Vagina (tissue), 2 donors: ENCODE results near the gene DGCR2. TPM values are rescaled to one million over a fixed set of nuclear protein-coding genes. Genes with fewer than 3 reads are reported as not detected.

ENCODE experiments used
- DNase-seq, 2 donors: peaks; one replicate each; pipeline ENCODE4 v3.0.0-alpha.2; 2017; ENCODE audit errors: extremely low spot score in 2 of 2
- H3K27ac ChIP-seq: fragments of 200-600 bp; sonication (generic); one replicate; pipeline ENCODE4 v1.5.1; 2019
- H3K27me3 ChIP-seq: fragments of 200-600 bp; sonication (generic); one replicate; pipeline ENCODE4 v1.5.1; 2019
- H3K36me3 ChIP-seq, 2 donors: fragments of 200-600 bp; sonication (generic); one replicate each; pipeline ENCODE4 v1.5.1; 2017 to 2019
- H3K4me1 ChIP-seq: fragments of 200-600 bp; sonication (generic); one replicate; pipeline ENCODE4 v1.5.1; 2019
- H3K4me3 ChIP-seq, 2 donors: fragments of 200-600 bp; sonication (generic); 1 replicate in 1 of 2; 2 replicates in 1 of 2; pipeline ENCODE4 v1.5.1; 2016 to 2019
- H3K9me3 ChIP-seq: fragments of 200-600 bp; sonication (generic); one replicate; pipeline ENCODE4 v1.5.1; 2019
- POLR2A ChIP-seq, 2 donors: fragments of 450-650 bp; IDR thresholded peaks; one replicate each; pipeline ENCODE4 v1.6.1; 2017; ENCODE audit warnings: antibody characterized with exemption in 2 of 2, mild to moderate bottlenecking in 2 of 2, moderate library complexity in 2 of 2
- POLR2AphosphoS5 ChIP-seq, 2 donors: sonication (generic); formaldehyde crosslinking; IDR thresholded peaks; one replicate each; pipeline ENCODE4 v1.9.0; 2017; ENCODE audit warnings: antibody characterized with exemption in 2 of 2, mild to moderate bottlenecking in 2 of 2, low read depth in 1 of 2; ENCODE audit not compliant: insufficient read depth in 1 of 2
- intact Hi-C: fragments of 100-400 bp; cut with DNase I; formaldehyde crosslinking; loops from one replicate; pipeline ENCODE4 v1.15.1; 2023
- total RNA-seq: library from RNA; depleted of rRNA; stranded (reverse); fragments of >200 nt; gene quantifications from one replicate; pipeline ENCODE4 v1.2.3, GENCODE V29; 2016
- TF ChIP-seq, protein P1 (sequence below), 3 experiments: fragments of 450-650 bp in 2 of 3; fragments of 200-600 bp in 1 of 3; sonication (generic) in 1 of 3; IDR thresholded peaks; one replicate each; pipeline ENCODE4 v1.5.1; 2017 to 2019; ENCODE audit warnings: antibody characterized with exemption in 3 of 3, mild to moderate bottlenecking in 2 of 3, moderate library complexity in 2 of 3

DGCR2 gene
- total RNA-seq, 1 donor from 2014 or later = 66.3 TPM

GRCh38 chr22:18994056-18994455, 128.2 kb downstream of the DGCR2 start:
- H3K27me3 ChIP-seq = no peaks in the 10 kb centered on the region

GRCh38 chr22:18992543-18993198, 129.5 kb downstream of the DGCR2 start:
- H3K27ac ChIP-seq = no peak overlapping the region
- no peak for DNase-seq
- H3K27me3 ChIP-seq = no peaks in the 10 kb centered on the region
- intact Hi-C loops = no loop called here
- H3K36me3 ChIP-seq = no peaks in the 10 kb centered on the region
- no peaks in the 10 kb centered on the region for H3K4me1 ChIP-seq
- H3K4me3 ChIP-seq = no peak overlapping the region
- no peaks in the 10 kb centered on the region for H3K9me3 ChIP-seq
- TF ChIP-seq POLR2AphosphoS5 (IDR thresholded peaks at IDR 0.05; ENCODE audit: insufficient read depth in 1 of 2, low read depth in 1 of 2) (no peak), POLR2A (IDR thresholded peaks at IDR 0.05) (no peak)
- TF ChIP-seq, protein P1, sequence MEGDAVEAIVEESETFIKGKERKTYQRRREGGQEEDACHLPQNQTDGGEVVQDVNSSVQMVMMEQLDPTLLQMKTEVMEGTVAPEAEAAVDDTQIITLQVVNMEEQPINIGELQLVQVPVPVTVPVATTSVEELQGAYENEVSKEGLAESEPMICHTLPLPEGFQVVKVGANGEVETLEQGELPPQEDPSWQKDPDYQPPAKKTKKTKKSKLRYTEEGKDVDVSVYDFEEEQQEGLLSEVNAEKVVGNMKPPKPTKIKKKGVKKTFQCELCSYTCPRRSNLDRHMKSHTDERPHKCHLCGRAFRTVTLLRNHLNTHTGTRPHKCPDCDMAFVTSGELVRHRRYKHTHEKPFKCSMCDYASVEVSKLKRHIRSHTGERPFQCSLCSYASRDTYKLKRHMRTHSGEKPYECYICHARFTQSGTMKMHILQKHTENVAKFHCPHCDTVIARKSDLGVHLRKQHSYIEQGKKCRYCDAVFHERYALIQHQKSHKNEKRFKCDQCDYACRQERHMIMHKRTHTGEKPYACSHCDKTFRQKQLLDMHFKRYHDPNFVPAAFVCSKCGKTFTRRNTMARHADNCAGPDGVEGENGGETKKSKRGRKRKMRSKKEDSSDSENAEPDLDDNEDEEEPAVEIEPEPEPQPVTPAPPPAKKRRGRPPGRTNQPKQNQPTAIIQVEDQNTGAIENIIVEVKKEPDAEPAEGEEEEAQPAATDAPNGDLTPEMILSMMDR (IDR thresholded peaks at IDR 0.05) = no peak

More at GRCh38 chr22:18994056-18994455, 128.2 kb downstream of the DGCR2 start:
- no peaks in the 10 kb centered on the region for H3K9me3 ChIP-seq
- no peak overlapping the region for H3K4me3 ChIP-seq
- no peaks in the 10 kb centered on the region for H3K36me3 ChIP-seq
- TF ChIP-seq, protein P1 (IDR thresholded peaks at IDR 0.05) = no peak
- TF ChIP-seq POLR2A (IDR thresholded peaks at IDR 0.05) (no peak), POLR2AphosphoS5 (IDR thresholded peaks at IDR 0.05; ENCODE audit: insufficient read depth in 1 of 2, low read depth in 1 of 2) (no peak)
- H3K4me1 ChIP-seq = no peaks in the 10 kb centered on the region
- H3K27ac ChIP-seq = no peak overlapping the region
- DNase-seq = no peak
- intact Hi-C loops = no loop called here

- no peak for DNase-seq
- H3K27me3 ChIP-seq = no peaks in the 10 kb centered on the region
- H3K4me1 ChIP-seq = no peaks in the 10 kb centered on the region
- no peak overlapping the region for H3K4me3 ChIP-seq
- no peak overlapping the region for H3K27ac ChIP-seq
- H3K9me3 ChIP-seq = no peaks in the 10 kb centered on the region
- H3K36me3 ChIP-seq = no peaks in the 10 kb centered on the region
- TF ChIP-seq POLR2AphosphoS5 (IDR thresholded peaks at IDR 0.05; ENCODE audit: insufficient read depth in 1 of 2, low read depth in 1 of 2) (no peak), POLR2A (IDR thresholded peaks at IDR 0.05) (no peak)
- TF ChIP-seq, protein P1 (IDR thresholded peaks at IDR 0.05) = no peak
- intact Hi-C loops = no loop called here
Measured at GRCh38 chr22:18991821-18992442, 130.3 kb downstream of the DGCR2 start.

GRCh38 chr22:18991138-18991432, 131.1 kb downstream of the DGCR2 start:
- no peak overlapping the region for H3K4me3 ChIP-seq
- intact Hi-C loops = no loop called here
- H3K36me3 ChIP-seq = no peaks in the 10 kb centered on the region
- no peak overlapping the region for H3K27ac ChIP-seq
- no peak for DNase-seq
- H3K9me3 ChIP-seq = no peaks in the 10 kb centered on the region
- TF ChIP-seq, protein P1 (IDR thresholded peaks at IDR 0.05) = no peak
- TF ChIP-seq POLR2AphosphoS5 (IDR thresholded peaks at IDR 0.05; ENCODE audit: insufficient read depth in 1 of 2, low read depth in 1 of 2) = no peak
- H3K27me3 ChIP-seq = no peaks in the 10 kb centered on the region
- no peaks in the 10 kb centered on the region for H3K4me1 ChIP-seq
